Measurements from ENCODE around the gene POLR1E.

DNA sequence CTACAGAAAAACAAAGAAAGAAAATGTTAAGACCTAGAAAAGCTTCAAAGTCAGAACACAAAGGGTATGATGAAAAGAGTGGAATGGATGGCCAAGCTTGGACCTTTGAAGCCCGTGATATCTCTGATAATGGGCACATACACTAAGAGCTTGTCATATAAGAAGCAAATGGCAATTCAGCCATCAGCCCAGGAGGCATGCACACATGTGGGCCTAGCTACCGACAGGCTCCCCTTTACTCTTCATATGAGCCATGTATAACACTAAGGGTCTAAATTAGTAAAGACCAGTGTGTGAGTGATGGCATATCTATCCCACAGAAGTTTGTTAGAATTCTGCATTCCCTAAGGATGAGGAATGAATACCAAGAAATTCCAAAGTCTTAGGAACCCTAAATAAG is 43.2 kb upstream of the POLR1E start:
- TF ChIP-seq RAD21 (IDR thresholded peaks at IDR 0.05; ENCODE audit: low read depth), result no peak
- TF ChIP-seq SIN3A (IDR thresholded peaks at IDR 0.05; ENCODE audit: low read depth), result no peak
- TF ChIP-seq, protein P1, sequence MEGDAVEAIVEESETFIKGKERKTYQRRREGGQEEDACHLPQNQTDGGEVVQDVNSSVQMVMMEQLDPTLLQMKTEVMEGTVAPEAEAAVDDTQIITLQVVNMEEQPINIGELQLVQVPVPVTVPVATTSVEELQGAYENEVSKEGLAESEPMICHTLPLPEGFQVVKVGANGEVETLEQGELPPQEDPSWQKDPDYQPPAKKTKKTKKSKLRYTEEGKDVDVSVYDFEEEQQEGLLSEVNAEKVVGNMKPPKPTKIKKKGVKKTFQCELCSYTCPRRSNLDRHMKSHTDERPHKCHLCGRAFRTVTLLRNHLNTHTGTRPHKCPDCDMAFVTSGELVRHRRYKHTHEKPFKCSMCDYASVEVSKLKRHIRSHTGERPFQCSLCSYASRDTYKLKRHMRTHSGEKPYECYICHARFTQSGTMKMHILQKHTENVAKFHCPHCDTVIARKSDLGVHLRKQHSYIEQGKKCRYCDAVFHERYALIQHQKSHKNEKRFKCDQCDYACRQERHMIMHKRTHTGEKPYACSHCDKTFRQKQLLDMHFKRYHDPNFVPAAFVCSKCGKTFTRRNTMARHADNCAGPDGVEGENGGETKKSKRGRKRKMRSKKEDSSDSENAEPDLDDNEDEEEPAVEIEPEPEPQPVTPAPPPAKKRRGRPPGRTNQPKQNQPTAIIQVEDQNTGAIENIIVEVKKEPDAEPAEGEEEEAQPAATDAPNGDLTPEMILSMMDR (IDR thresholded peaks at IDR 0.05 in 2 of 3, conservative IDR thresholded peaks at IDR 0.05 in 1 of 3; ENCODE audit: borderline replicate concordance in 1 of 3, insufficient read depth in 1 of 3, low read depth in 2 of 3, low read length in 2 of 3), result no peak
- no peak for TF ChIP-seq EZH2phosphoT487 (IDR thresholded peaks at IDR 0.05; ENCODE audit: borderline replicate concordance)
- TF ChIP-seq ELF1 (IDR thresholded peaks at IDR 0.05; ENCODE audit: borderline replicate concordance, low read depth), result no peak
- no peak for TF ChIP-seq CBX3 (IDR thresholded peaks at IDR 0.05; ENCODE audit: low read depth)
- no peak for TF ChIP-seq CEBPB (IDR thresholded peaks at IDR 0.05; ENCODE audit: low read depth)
- no peak for TF ChIP-seq POLR2A (IDR thresholded peaks at IDR 0.05; ENCODE audit: borderline replicate concordance, extremely low read depth, insufficient read depth, insufficient read length)
- TF ChIP-seq POLR2AphosphoS5 (IDR thresholded peaks at IDR 0.05; ENCODE audit: low read depth, low read length), result no peak
